ENCODE measurements around the gene NRG3.

The NRG3 gene
- total RNA-seq: 0 reads per million in 2 donors

DNA sequence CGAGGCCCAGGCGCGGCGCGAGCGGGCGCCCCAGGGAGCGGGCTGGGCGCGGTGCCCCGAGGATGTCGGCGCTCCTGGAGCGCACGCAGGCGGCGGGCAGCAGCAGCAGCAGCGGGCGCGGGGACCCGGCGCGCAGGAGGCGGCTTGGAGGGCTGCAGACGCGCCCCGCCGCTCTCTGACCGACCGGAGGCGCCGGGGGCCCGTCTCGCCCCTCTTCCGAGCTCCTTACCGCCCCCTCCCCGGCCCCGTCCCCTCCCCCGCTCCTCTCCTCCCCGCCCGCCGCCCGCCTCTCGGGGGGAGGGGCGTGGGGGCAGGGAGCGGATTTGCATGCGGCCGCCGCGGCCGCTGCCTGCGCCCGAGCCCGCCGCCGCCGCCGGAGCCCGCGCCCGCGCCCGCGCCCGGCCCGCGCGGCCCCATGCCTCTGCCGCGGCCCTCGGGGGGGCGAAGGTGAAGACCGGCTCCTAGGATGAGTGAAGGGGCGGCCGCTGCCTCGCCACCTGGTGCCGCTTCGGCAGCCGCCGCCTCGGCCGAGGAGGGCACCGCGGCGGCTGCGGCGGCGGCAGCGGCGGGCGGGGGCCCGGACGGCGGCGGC lies at the start of gene NRG3:
Gene NRG3, plus strand, starts transcription at position 320 of the 592 bp plus-strand sequence.
- no peak for DNase-seq

DNA sequence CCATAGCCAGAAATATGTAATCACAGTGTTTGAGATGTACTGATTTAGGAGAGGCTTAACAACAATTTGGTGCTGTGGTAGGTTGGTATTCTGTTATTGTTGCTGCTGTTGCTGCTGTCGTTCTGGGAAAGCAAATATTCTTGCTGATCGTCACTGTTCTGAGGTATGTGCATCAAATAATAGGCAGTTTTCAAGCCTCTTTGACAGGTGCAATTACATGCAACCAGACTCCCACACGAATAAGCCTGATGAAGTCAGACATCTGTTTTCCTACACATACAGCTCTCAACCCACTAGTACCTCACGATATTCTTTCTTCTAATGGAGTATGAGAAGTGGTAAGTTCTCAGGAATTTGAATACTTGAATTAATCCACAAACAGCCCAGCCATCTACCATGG lies 46.7 kb upstream of the NRG3 start:
- DNase-seq: no peak

DNA sequence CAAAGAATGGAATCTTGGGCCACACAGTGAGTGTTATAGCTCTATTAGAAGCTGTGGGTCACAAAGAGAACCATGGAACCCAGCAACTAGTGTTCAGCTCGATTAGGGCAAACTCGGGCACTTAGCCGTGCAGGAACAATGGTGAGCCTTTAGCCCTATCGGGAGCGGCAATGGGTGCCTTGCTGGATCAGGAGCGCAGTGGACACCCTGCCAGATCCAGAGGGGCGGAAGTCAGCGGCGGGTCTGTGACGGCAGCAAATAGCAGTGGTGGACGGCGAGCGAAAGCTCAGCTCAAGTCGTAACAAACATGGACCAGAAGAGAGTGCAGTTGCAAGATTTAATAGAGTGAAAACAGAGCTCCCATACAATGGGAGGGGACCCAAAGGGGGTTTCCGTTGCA lies 43.9 kb upstream of the NRG3 start:
- no peak for DNase-seq

DNA sequence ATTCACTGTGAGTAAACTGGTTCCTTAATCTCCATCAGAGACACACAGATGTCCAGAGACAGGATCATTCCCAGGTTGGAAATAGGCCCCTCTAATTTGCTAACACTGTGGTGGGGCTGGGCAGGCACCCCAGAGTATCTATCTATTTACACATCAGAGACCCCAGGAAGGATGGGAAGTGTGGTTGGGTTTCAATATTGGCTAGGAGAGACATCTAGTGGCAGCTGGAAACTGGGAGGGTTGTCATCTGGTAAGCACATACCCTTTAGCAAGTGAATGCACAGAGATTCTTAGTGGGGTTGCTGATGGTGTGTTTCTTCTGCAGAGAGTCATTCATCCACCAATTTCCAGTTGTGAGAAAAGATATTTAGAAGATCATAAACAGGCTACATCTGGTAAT lies 36.0 kb upstream of the NRG3 start:
- no peak for DNase-seq

DNA sequence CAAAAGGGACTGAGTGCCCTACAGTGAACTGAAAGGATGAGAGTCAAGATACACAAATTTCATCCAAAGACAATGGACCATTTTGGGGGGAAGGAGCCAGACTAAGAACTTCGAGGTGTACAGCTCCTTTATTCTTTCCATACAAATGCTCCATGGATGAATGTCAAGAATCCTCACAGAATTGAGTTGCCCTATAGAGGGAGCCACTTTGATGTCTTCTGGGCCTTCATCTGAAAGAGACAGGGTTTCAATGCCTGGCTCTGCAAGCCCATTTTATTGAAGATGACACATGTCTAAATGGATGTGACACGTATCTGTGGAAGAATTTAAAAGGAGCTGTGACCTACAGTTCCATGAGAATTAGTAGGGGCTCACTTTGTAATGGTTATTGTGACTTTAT lies 32.0 kb upstream of the NRG3 start:
- DNase-seq: no peak

DNA sequence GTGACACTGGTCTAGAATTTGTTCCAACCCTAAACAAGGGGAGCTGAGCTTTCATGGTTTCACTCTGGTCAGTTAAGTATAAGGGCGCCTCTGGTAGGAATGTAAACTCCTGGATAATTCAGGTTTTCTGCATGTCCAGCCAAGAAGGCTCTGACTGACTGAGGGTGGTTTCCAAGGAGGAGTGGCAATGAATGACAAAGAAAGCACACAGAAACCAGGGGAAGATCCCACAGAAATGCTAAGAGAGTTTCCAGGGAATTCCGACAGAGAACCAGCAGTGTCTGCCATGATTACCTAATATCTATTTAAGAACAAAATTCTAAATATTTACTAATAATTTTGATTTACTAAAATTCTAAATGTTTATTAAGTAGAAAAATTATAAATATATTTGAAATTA lies 27.3 kb upstream of the NRG3 start:
- no peak for DNase-seq

DNA sequence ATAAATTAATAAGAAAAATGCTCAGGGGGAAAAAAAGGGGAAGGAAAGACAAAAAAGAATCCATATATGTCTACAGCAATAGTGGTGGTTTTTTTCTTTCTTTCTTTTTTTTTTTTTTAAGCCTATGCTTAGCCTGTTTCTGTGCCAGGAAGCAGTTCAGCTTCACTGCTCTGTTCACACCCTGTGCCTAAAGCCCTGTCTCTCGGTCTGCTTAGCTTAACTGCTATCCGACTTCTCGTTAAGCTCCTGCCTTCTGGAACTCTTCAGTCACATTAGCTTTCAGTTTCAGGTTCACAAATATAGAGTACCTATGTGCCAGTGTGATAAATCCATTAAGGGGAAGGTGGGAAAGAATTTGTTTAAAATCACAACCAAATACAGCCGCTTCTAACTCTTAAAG lies 26.5 kb upstream of the NRG3 start:
- no peak for DNase-seq

DNA sequence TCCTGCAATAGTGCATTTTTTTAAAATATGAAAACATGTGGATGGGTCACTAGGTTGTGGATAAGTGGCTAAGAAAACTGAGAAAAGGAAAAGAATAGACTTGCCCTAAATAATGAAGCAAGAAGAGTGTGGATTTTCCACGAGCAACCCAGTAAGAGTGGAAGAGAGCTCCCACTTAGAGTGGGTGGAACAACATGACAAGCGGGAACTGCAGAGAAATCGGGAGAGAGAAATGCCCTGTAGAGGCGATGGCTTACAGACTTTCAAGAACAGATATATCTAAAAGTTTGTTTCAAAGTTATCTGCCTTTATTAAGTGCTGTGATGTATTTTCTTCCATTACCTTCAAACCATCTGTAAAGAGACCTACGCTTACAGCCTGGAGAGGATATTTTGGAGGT lies 26.1 kb upstream of the NRG3 start:
- DNase-seq: no peak

DNA sequence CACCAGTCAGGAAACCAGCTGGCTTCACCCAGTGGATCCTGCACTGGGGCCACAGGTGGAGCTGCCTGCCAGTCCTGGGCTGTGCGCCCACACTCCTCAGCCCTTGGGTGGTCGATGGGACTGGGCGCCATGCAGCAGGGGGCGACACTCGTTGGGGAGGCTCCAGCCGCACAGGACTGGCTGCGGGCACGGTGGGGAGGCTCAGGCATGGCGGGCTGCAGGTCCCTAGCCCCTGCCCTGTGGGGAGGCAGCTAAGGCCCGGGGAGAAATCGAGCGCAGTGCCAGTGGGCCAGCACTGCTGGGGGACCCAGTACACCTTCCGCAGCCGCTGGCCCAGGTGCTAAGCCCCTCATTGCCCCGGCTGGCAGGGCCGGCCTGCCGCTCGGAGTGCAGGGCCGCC lies 12.4 kb upstream of the NRG3 start:
- no peak for DNase-seq

DNA sequence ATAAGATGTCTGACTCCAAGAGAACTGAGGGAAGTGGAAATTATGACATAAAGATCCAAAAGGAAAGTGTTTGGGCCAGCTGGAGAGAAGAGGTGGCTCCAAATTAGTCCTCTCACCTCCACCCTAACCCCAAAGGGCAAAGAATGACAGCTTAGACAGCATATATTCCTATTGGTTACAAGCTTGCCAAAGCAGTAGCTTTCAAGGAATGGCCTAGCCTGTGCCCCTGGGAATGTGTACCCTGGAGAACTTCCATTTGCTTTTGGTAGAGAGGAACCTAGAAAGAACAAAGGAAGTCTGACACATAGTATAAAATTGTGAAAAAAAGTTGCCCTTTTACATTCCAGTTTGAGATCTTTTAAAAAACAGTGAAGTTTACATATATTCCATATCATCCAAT lies 11.2 kb upstream of the NRG3 start:
- DNase-seq: no peak

DNA sequence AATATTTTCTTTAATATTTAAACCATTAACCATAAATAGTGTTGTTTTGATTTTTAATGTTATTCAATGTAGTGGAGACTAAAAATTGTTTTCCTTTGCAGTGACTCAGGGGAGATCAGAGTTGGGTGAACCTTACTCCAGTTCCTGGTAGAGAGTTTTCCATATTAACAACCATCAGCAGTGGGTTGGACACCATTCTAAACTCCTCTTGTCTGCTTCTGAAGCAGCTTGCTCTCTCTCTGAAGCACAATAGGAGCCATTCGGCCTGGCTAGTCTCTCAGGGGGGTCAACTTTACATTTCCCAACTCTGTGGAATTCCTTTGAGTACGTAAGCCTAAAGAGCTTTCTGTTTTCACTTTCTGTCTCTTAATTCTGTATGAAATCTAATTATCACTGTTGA lies 9.4 kb upstream of the NRG3 start:
- no peak for DNase-seq

DNA sequence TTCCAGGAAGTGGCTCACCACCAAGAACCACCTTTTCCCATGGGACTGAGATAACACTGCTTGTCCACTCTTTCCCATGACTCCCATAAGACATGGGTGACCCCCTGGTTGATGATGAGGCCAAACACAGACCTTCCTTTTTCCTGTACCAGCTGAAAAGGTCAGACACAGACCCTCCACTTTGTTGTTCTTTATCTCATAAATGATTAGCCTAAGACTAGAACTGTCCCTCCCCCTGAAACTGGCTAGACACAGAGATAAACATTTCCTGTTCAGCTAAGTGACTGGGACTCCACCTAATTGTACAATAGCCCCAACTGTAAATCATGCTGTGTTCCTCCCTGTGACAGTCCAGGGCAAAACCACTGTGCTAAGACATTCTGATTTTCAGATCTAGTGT lies 8.2 kb upstream of the NRG3 start:
- DNase-seq: no peak

DNA sequence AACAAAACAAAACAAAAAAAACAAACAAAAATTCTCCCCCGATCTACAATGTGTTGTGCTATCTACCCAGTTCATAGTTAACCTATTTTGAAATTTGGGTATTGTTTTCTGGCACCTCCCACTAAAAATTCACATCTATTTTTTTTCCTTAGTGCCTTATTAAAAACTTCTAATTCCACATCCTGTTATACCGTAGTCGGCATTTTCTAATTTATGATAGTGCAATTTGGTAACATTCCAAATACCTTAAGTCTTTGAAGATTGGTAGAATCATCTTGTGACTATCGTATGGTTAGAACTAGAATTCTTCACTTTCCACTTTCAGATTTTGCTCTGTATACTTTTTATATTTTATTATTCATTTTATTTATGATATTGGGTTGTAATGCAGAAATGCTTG lies 4.5 kb upstream of the NRG3 start:
- no peak for DNase-seq

DNA sequence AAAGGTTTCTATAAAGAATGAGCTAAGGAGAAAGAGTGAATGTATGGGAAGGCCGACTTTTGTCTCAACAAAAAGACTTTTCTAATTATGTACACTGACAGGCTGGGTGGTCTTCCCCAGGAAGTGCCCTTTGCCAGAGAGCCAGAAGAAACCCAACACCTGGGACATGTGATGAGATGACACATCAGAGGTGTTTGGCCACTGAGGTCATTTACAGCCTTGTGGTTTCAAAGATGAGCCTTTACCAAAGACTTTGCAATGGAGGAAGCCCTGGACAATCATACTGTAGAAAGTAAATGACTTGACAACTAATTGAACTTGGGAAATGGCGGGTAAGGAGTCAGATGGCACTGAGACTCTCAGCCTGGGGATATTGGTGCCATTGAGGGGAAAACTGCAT lies 3.4 kb upstream of the NRG3 start:
- DNase-seq: no peak

DNA sequence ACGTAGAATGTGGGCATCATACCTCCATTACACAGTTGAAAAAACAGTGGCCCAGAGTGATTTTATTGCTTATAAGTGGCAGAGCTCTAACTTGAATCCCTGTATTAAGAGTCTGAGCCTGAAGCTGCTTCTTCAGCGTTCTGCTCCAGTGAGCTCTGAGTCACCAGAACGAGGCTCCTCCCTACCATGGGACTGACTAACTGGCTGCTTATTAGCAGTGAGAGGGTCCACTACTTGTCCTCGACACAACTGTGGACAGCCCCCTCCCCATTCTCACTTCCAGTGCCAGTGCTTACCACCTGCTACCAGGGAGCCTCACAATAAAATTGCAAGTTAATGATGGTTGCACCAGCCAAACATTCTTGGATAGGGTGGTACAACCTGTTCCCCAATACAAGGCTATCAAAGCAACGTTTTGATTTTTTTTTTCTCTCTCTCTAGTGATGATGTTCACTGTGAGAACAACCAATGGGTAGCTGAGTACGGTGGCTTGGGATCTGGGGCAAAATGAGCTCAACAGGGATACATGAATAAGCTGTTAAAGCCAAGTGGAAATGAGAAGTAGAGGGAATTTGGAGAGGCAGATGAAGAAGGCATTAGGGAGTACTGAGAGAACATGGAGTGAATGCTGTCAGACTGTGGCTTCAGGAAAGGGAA lies 2.7 kb upstream of the NRG3 start:
- no peak for DNase-seq

DNA sequence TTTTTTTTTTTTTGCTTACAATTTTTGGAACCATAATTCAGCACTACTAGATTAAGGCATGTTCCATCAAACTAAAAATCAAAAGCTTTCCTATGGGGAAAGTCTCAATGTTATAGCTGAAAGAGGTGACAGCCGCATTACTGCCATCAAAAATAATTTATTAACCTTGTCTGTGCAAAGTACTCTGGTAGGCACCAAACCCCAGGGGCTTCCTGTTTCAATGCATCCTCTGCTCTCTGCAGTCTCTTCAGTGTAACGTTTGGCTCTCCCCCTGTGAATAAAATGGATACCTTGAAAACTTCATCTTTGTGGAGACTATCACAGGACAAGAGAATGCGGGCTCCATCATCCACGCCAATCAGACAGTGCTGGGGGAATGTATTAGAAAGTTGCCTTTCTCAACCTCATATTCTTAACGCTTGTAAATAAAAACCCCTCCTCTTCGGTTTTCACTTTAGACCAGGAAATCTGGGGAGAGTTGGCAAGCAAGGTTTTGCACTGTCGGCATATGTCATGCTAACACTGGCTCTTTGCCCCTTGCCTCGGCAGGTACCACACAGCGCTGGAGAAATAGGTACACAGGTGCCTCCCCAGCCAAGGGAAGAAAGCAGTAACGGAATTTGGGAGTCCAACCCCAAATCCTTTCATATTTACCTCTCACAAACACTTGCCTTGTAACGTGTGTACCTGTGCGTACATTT lies 1.6 kb upstream of the NRG3 start:
- DNase-seq: no peak

DNA sequence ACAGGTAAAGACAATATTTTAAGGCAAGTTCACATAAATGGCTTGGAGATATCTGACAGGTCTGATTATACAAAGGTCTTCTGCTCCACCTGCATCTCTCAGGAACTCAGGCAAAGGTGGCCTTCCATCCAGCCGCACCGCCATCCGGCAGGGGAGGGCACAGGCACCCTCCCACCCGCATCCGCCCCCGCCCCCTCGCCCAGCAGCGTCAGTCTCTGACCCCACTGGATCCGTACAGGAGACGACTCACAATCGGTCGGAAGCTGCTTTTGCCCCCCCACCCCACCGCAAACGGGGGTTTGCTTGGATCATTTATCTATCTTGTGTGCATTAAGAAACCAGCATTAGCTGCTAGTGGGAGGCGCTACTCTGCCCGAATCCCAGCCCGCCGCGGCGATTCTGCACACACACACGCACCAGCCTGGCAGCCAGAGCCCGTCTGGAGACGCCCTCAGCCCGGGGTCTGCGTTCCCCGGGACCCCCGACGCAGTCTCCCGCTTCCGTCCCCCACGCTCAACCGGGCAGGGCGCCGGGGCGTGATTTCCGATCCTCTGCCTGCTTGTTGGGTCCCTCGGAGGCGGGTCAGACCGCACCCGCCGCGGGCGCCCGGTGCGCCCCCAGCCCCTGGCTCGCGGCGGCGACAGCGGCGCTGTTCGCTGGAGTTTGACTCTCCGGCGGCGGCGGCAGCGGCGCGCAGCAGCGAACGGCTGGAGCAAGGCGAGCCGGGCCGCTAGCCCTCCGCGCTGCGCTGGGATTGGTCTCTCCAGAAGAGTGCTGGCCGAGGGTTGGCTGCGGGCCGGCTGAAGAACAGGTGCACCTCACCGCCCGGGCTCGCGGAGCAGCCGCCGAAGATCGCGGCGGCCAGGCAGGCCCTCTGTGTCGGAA lies 820 bp upstream of the NRG3 start:
- no peak for DNase-seq

DNA sequence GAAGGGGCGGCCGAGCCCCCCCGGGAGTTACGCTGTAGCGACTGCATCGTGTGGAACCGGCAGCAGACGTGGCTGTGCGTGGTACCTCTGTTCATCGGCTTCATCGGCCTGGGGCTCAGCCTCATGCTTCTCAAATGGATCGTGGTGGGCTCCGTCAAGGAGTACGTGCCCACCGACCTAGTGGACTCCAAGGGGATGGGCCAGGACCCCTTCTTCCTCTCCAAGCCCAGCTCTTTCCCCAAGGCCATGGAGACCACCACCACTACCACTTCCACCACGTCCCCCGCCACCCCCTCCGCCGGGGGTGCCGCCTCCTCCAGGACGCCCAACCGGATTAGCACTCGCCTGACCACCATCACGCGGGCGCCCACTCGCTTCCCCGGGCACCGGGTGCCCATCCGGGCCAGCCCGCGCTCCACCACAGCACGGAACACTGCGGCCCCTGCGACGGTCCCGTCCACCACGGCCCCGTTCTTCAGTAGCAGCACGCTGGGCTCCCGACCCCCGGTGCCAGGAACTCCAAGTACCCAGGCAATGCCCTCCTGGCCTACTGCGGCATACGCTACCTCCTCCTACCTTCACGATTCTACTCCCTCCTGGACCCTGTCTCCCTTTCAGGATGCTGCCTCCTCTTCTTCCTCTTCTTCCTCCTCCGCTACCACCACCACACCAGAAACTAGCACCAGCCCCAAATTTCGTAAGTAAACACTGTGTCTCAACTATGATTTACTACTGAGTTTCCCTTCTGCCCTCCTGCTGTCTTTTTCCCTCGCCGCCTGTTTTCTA lies 666 bp downstream of the NRG3 start:
- DNase-seq: no peak

DNA sequence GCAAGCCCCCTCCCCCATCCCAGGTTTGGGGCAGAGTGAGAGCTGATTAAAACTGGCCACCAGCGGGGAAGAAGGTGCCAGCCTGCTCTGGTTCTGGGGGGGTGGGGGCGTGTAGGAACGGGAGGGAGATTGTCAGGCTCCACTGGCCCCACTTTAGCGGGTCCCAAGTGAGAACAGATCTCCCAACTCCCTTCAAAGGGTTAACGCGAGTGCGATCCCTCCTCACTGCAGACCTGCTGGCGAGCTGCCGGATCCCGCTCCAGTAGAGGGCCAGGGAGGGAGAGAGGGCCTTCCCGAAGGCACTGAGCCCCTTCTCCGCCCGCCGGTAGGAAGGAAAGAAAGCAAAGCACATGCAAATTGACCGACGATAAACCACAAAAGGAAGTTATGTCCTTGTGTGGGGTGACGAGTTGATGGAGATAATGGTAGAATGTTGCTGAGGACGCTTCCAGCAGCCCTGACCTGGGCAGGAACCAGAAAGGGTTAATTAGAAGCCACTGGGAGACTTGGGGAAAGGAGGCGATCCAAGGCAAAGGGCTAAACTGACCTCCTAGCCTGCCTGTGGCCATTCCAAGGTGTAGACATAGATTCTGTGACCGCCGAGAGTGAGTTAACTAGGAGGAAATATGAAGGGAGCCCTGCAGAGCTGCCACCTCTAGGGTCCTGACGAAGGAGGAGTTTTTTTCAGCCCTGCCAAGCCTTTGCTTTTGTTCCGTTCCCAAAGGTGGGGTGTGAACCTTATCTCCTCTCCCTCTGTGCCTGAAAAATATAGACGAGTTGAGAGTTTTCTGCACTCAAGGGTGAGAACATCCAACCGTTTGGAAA lies 1.5 kb downstream of the NRG3 start:
- DNase-seq: no peak

DNA sequence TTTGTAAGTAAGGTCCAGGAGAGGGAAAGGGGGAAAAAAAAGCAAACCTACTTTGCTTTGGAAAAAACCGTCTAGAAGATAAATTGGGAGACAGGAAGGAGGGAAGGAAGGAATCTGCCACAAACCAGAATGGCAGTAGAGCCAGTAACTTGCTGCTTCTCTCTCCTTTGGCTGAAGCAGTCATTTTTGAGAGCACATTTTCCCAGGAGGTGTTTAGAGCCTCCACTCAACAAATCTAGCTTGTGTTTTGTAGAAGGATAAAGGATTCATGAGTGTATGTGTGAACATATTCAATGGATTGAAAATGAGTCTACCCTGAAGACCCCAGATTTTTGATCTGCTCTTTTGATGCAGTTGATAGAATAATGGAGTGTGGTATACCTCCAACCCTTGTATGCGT lies 2.6 kb downstream of the NRG3 start:
- DNase-seq: no peak

DNA sequence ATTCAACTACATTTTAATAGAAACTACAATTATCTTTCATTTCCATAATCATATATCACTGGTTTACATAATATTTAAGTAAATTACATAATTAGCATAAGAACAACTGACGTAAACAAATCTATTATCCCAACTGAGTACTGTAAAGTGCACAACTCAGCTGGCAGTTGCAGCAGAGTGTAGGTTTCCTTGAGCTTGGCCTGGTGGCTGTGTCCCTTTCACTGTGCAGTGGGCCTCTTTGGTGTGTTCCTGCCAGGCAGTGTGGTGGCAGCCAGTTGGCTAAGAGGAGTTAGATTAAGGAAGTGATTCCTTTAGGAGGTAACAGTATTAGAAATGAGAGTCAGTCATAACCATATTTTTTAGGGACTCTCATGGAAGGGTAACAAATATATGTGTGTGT lies 7.0 kb downstream of the NRG3 start:
- DNase-seq: no peak

DNA sequence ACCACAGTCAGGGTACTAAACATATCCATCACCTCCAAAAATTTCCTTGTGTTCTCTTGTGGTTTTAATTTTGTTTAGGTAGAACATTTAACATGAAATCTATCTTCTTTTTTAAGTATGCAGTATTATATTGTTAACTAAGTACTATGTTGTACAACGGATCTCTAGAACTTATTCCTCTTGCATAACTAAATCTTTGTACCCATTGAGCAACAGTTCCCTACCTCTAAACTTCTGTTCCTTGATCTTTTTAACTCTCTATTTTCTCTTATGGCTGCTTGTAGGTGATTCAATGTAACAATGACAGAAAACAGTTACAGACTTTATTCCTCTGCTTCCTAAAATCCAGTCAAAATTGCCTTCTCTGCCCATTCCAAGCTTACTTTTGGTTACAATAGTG lies 9.9 kb downstream of the NRG3 start:
- DNase-seq: no peak
